ENCODE data around the gene GTPBP3. TPM values are rescaled to one million over a fixed set of nuclear protein-coding genes. Genes with fewer than 3 reads are reported as not detected.
A peak's percentile ranks its signal among the peaks of the same experiment; 100 is the strongest.

GTPBP3 gene
- total RNA-seq, 1 donor = 10.9 TPM

DNA sequence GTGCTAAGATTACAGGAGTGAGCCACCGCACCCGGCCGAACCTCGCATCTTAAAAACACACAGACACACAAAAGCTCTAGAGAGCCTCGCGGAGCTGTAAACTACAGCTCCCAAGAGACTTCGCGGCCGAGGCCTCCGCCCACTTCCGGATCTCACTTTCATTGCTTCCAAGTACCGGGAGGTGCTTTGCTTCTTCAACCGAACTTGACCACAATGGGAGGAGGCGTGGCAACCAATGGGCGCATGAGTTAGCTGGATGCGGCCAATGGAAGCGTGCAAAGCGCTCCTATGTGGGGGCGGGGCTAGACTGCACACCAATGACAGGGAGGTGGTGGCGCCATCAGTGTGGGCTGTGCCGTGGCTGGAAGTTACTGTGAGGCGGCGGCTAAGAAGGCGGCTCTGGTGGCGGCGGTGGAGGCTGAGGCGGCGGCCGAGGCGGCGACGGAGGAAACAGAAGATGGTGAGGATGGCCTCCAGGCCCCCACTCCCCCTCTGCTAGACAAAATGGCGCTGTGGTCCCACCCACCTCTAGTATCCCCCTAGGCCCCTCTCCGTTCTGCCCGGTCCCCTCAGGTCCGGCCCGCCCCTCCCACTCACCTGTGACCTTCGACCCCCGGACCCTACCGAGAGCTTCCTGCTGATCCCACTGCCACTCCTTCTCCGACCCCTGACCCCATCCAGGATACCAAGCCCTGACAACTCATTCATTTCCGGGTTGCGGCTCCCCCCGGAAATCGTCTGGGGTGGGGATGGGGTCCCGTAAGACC is 28.0 kb upstream of the GTPBP3 start, which contains the start of gene DDA1:
TSS of gene DDA1 (plus strand) at position 366 of the 767 bp plus-strand sequence. CDS start at position 458, 92 bp downstream.
- H3K27me3 ChIP-seq (ENCODE audit: insufficient read depth, low read length) = no peaks in the 10 kb centered on the region
- H3K36me3 ChIP-seq (ENCODE audit: insufficient read depth, low read length) = peaks cover 17% of the 10 kb centered on the region
- peak within 1 kb of the TSS; percentile 80 for H2AFZ ChIP-seq (ENCODE audit: low read length)
- peak within 1 kb of the TSS; percentile 100 for H3K4me3 ChIP-seq (ENCODE audit: insufficient read depth, low read length)
- peaks cover 59% of the 10 kb centered on the region for H3K79me2 ChIP-seq (ENCODE audit: insufficient read depth, low read length)
- H4K20me1 ChIP-seq (ENCODE audit: insufficient read depth, low read length) = peaks cover 34% of the 10 kb centered on the region
- TF ChIP-seq, protein P1, sequence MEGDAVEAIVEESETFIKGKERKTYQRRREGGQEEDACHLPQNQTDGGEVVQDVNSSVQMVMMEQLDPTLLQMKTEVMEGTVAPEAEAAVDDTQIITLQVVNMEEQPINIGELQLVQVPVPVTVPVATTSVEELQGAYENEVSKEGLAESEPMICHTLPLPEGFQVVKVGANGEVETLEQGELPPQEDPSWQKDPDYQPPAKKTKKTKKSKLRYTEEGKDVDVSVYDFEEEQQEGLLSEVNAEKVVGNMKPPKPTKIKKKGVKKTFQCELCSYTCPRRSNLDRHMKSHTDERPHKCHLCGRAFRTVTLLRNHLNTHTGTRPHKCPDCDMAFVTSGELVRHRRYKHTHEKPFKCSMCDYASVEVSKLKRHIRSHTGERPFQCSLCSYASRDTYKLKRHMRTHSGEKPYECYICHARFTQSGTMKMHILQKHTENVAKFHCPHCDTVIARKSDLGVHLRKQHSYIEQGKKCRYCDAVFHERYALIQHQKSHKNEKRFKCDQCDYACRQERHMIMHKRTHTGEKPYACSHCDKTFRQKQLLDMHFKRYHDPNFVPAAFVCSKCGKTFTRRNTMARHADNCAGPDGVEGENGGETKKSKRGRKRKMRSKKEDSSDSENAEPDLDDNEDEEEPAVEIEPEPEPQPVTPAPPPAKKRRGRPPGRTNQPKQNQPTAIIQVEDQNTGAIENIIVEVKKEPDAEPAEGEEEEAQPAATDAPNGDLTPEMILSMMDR (IDR thresholded peaks at IDR 0.05; ENCODE audit: extremely low read depth, low read depth, low read length) = no peak
- peak within 1 kb of the TSS; percentile 78 for H3K27ac ChIP-seq (ENCODE audit: low read depth, low read length)
- peaks cover 39% of the 10 kb centered on the region for H3K4me1 ChIP-seq (ENCODE audit: insufficient read depth, low read length)
- DNase-seq (ENCODE audit: insufficient read length, low spot score, missing footprints) = peak; percentile 100
- H3K4me2 ChIP-seq (ENCODE audit: insufficient read depth, low read length) = peak within 1 kb of the TSS; percentile 99
- H3K9me3 ChIP-seq (ENCODE audit: low read depth, low read length) = no peaks in the 10 kb centered on the region

DNA sequence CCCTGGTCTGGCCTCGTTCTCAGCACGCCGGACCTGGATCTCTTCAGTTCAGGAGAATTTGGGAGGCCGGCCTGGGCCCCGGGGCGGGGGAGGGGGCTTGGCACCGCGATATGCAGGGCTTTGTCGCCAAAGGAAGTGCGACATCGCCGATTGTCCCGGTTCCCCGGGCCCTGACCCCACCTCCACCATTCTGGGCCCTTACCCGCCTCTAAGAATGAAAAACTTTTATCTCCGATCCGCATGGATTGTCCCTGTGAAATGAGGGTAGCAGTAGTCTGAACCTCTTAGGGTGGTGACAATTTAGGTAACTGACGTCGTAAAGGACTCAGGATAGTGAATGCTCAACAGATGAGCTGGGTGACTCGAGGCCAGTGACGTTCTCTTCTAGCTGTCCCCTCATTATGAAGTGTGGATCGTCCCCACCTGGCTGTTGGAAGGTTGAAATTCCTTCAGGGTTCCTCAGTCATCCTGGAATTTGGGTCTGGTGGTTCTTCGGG is 27.3 kb upstream of the GTPBP3 start:
- peak overlapping the region; percentile 15 for H2AFZ ChIP-seq (ENCODE audit: low read length)
- peaks cover 22% of the 10 kb centered on the region for H3K36me3 ChIP-seq (ENCODE audit: insufficient read depth, low read length)
- TF ChIP-seq, protein P1 (IDR thresholded peaks at IDR 0.05; ENCODE audit: extremely low read depth, low read depth, low read length) = no peak
- H3K9me3 ChIP-seq (ENCODE audit: low read depth, low read length) = no peaks in the 10 kb centered on the region
- H3K4me3 ChIP-seq (ENCODE audit: insufficient read depth, low read length) = peak overlapping the region; percentile 100
- H3K4me2 ChIP-seq (ENCODE audit: insufficient read depth, low read length) = peak overlapping the region; percentile 99
- DNase-seq (ENCODE audit: insufficient read length, low spot score, missing footprints) = peak; percentile 92
- H3K4me1 ChIP-seq (ENCODE audit: insufficient read depth, low read length) = peaks cover 33% of the 10 kb centered on the region
- H3K27me3 ChIP-seq (ENCODE audit: insufficient read depth, low read length) = no peaks in the 10 kb centered on the region
- peaks cover 34% of the 10 kb centered on the region for H4K20me1 ChIP-seq (ENCODE audit: insufficient read depth, low read length)
- peaks cover 62% of the 10 kb centered on the region for H3K79me2 ChIP-seq (ENCODE audit: insufficient read depth, low read length)
- peak overlapping the region; percentile 78 for H3K27ac ChIP-seq (ENCODE audit: low read depth, low read length)

DNA sequence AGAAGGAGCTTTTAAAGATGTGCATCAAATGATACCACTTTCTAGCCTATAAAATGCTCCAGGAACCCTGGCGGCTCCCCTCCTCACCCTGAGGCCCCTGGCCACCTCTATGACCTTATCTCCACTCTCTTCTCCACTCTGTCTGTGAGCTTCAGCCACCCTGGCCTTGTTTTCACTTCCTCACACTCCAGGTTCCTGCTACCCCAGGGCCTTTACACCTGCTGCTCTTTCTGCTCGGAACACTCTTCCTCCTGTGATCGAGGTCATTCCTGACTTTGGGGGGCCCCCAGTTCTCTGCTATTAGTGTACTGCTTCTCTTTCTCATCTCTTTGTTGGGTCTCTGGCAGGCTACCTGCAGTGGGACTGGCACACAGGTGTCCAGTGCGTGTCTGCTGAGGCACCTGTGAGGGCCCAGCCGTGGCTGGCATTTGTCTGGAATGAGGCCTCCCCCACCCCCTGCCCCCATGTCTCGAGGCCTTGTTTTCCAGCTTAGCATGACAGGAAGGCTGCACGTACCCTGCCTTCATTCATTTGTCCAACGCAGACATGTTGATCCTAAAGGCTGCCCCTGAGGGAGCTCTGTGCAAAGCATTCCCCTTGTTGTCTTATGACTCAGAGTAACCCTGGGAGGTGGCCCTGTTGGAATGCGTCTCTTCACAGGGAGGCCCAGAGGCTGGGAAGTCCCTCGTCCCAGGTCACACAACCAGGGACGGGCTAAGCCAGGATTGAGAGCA is 25.7 kb upstream of the GTPBP3 start:
- peak overlapping the region; percentile 82 for H3K27ac ChIP-seq (ENCODE audit: low read depth, low read length)
- H3K4me1 ChIP-seq (ENCODE audit: insufficient read depth, low read length) = peaks cover 25% of the 10 kb centered on the region
- H2AFZ ChIP-seq (ENCODE audit: low read length) = no peak overlapping the region
- peaks cover 36% of the 10 kb centered on the region for H4K20me1 ChIP-seq (ENCODE audit: insufficient read depth, low read length)
- H3K36me3 ChIP-seq (ENCODE audit: insufficient read depth, low read length) = peaks cover 32% of the 10 kb centered on the region
- peak; percentile 96 for DNase-seq (ENCODE audit: insufficient read length, low spot score, missing footprints)
- H3K79me2 ChIP-seq (ENCODE audit: insufficient read depth, low read length) = peaks cover 63% of the 10 kb centered on the region
- no peaks in the 10 kb centered on the region for H3K9me3 ChIP-seq (ENCODE audit: low read depth, low read length)
- no peaks in the 10 kb centered on the region for H3K27me3 ChIP-seq (ENCODE audit: insufficient read depth, low read length)
- H3K4me2 ChIP-seq (ENCODE audit: insufficient read depth, low read length) = peak overlapping the region; percentile 63
- TF ChIP-seq, protein P1 (IDR thresholded peaks at IDR 0.05; ENCODE audit: extremely low read depth, low read depth, low read length) = no peak
- peak overlapping the region; percentile 23 for H3K4me3 ChIP-seq (ENCODE audit: insufficient read depth, low read length)
